ENCODE data around the gene KRTAP9-4.
"Not testable (repeated sequence)": the region's sequence is repeated elsewhere in the genome, so short reads cannot be mapped to it uniquely, and the experiment has no call there.

KRTAP9-4 gene

DNA sequence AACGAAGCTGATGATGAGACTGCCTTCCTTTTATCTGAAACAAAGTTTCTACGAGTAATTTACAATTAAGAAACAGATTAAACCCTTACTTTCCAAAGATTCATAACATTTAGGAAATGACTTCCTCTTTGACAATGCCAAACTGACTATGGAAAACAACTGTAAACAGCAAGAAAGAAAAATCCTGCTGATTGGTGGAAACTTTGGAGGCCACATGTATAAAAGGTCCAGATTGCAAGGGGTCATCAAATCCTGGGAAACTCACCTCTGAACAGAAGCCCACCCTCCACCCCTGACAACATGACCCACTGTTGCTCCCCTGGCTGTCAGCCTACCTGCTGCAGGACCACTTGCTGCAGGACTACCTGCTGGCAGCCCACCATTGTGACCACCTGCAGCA lies 15.6 kb downstream of the KRTAP9-4 start, which contains the start of gene KRTAP9-6:
Gene KRTAP9-6 (plus strand): TSS at position 301 of the 400 bp plus-strand sequence. CDS start 0 bp downstream, at position 301.
- DNase-seq: no peak

DNA sequence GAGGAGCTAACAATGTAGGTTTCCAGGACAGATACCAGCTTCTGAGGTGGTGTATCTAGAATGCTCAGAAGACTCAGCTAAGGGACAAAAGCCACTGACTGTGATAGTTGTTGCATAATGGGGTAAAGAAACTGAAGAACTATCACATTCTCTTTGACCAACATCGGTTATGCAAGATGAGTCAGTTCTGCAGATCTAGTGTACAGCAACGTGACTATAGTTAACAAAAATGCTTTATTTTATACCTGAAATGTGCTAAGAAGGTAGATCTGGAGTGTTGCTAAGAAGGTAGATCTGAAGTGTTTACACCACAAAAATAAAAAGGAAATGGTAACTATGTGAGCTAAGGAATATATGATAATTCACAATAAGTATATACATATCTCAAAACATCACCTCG lies 18.2 kb downstream of the KRTAP9-4 start:
- no peak for DNase-seq

DNA sequence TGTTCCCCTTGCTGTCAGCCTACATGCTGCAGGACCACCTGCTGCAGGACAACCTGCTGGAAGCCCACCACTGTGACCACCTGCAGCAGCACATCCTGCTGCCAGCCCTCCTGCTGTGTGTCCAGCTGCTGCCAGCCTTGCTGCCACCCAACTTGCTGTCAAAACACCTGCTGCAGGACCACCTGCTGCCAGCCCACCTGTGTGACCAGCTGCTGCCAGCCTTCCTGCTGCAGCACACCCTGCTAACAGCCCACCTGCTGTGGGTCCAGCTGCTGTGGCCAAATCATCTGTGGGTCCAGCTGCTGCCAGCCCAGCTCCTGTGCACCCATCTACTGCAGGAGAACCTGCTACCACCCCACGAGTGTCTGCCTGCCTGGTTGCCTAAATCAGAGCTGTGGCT lies 21.8 kb downstream of the KRTAP9-4 start:
- DNase-seq: not testable (repeated sequence)

- DNase-seq: no peak
Observed at GRCh38 chr17:41271858-41272257, 22.4 kb downstream of the KRTAP9-4 start.

- not testable (repeated sequence) for DNase-seq
Observed at GRCh38 chr17:41275648-41276190, 26.2 kb downstream of the KRTAP9-4 start, which contains the start of gene KRTAP9-7. KRTAP9-7 (plus strand) TSS chr17:41275698; CDS start chr17:41275698, 0 bp downstream.

- no peak for DNase-seq
Observed at GRCh38 chr17:41278176-41278955, 28.9 kb downstream of the KRTAP9-4 start.

DNA sequence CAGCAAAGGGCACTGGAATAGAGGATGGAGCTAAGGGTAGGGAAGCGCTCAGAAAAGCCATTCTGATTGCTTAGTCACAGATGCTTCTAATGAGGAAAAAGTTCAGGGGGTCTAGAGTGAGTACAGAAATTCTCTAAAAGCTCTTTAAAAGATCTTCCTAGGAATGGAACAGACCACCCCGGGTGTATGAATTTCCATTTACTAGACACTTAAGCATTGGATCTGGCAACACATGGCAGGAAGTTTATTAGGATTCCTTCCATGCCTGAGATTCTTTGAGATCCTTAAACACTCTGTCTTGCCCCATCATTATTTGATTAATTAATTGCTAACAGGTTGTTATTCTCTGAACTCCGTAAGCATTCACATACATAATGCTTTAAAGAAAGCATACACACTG lies 34.6 kb downstream of the KRTAP9-4 start:
- no peak for DNase-seq

DNA sequence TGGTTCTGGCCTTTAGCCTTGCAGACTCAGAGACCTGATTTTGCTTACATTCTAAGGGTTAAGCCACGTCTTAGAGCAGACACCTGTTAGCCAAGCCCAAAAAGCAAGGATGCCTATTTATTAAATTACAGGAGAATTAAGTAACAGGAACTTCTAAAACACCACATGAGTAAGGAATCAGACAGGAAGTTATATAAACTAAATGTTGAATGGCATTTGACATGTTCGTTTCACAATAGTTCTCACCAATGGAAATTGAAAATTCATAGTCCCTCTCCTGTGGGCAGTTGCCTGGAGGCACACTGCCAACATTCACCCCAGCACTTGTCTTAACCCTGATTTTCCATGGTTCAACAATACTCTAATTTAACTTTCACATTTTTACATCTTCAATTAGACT lies 35.1 kb downstream of the KRTAP9-4 start:
- DNase-seq: no peak

DNA sequence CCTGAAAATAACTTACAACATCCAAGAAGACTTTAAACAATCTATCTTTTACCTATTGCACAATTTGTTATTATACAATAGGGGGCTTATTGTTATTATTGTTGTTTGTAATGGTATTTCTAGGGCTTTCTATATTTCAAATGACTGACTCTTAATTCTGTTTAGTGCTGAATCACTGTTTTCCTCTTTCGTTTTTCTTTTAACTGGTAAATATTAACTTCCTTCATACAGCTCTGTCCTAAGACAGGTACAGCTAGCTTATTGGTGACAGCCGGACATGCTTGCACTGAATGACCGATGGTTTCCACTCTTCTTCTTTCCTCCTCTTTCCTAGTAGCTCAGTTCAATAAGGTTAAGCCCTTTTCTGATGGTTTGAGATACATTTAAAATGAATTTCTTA lies 37.6 kb downstream of the KRTAP9-4 start:
- DNase-seq: no peak

GRCh38 chr17:41294016-41294415 lies 44.5 kb downstream of the KRTAP9-4 start:
- DNase-seq: no peak

DNA sequence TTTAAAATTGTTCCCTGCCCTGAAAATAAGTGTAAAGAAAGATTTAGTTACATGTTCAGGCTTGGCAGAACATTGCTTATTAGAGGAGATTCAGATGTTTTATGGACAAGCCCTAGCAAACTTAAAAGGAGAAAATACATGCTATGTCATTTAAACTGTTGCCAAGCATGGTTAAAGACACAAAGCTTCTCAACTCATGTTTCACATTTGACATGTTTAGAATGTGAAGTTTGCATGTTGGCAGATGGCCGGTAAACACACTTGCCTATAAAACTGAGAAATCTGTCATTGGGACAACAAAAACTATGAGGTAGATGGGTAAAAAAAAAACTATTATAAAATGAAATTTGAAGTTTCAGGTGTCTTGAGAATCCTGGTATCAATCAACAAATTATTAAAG lies 47.4 kb downstream of the KRTAP9-4 start:
- DNase-seq: no peak

DNA sequence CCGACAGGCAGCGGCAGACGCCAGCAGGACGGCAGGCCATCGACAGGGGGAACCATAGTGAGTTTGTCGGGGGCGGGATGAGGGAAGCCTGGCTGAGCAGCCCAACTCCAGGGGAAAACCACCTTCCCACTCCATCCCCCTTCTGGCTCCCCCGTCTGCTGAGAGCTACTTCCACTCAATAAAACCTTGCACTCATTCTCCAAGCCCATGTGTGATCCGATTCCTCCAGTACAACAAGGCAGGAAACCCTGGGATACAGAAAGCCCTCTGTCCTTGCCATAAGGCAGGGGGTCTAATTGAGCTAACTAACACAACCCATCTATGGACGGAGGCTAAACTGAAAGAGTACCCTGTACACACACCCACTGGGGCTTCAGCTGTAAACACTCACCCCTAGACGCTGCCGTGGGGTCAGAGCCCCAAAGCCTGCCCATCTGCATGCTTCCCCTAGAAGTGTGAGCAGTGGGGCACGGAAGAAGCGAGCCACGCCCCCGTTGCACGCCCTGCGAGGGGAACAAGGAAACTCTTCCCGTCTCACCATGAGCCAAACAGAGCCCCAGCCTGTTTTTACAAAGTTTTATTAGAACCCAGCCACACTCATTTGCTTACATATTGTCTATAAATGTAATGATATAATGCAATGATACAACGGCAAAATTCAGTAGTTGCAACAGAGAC lies 49.1 kb downstream of the KRTAP9-4 start:
- no peak for DNase-seq

Data from activated naive CD4-positive, alpha-beta T cell treated with anti-CD3 and anti-CD28 coated beads, Interleukin-2, amount 50 U/mL, for 16 hours (primary cell).